ENCODE data around the gene RALB. TPM values are rescaled to one million over a fixed set of nuclear protein-coding genes. Genes with fewer than 3 reads are reported as not detected.

The RALB gene
- total RNA-seq, 2 donors from 2014 or later, result 37.1 to 45.8 TPM

- Histone ChIP-seq H3K9ac (ENCODE audit: extremely low read depth, low read length, poor library complexity, severe bottlenecking) (no peak overlapping the region), H3K4me3 (ENCODE audit: low read length) (no peak overlapping the region), H3K27ac (ENCODE audit: low read depth, low read length) (no peak overlapping the region), H3K27me3 (ENCODE audit: control insufficient read depth, insufficient read depth, low read length, poor library complexity, severe bottlenecking) (no peaks in the 10 kb centered on the region), H3K9me3 (ENCODE audit: control insufficient read depth, low read length) (no peaks in the 10 kb centered on the region), H3K4me1 (ENCODE audit: control insufficient read depth, insufficient read depth, low read length) (peaks cover 6% of the 10 kb centered on the region), H3K36me3 (ENCODE audit: control insufficient read depth, insufficient read depth, low read length) (no peaks in the 10 kb centered on the region)
- Mint-ChIP-seq H3K4me1 (peaks cover 16% of the 10 kb centered on the region), H3K27ac (no peak overlapping the region), H3K4me3 (peak overlapping the region; percentile 46), H3K36me3 (ENCODE audit: low read depth) (no peaks in the 10 kb centered on the region), H3K27me3 (ENCODE audit: insufficient read depth) (peaks cover 48% of the 10 kb centered on the region), H3K9me3 (no peaks in the 10 kb centered on the region)
- peak; percentile 93 for DNase-seq
- WGBS, 2 experiments (ENCODE audit: insufficient coverage in 1 of 2, insufficient read length in 1 of 2), result 31 to 33% methylated on average over 22 to 38 of the region's 38 CpGs
- TF ChIP-seq CTCF (conservative IDR thresholded peaks at IDR 0.05), result peak; percentile 93
Observed at GRCh38 chr2:120312860-120313694, 60.4 kb downstream of the RALB start.

- Histone ChIP-seq H3K36me3 (ENCODE audit: control insufficient read depth, insufficient read depth, low read length) (no peaks in the 10 kb centered on the region), H3K4me3 (ENCODE audit: low read length) (no peak overlapping the region), H3K9me3 (ENCODE audit: control insufficient read depth, low read length) (no peaks in the 10 kb centered on the region), H3K9ac (ENCODE audit: extremely low read depth, low read length, poor library complexity, severe bottlenecking) (no peak overlapping the region), H3K27ac (ENCODE audit: low read depth, low read length) (no peak overlapping the region), H3K27me3 (ENCODE audit: control insufficient read depth, insufficient read depth, low read length, poor library complexity, severe bottlenecking) (no peaks in the 10 kb centered on the region), H3K4me1 (ENCODE audit: control insufficient read depth, insufficient read depth, low read length) (peaks cover 6% of the 10 kb centered on the region)
- TF ChIP-seq CTCF (conservative IDR thresholded peaks at IDR 0.05), result no peak
- no peak overlapping the region for H3K27ac Mint-ChIP-seq
- DNase-seq, result no peak
- H3K9me3 Mint-ChIP-seq, result no peaks in the 10 kb centered on the region
- WGBS, 2 experiments (ENCODE audit: insufficient coverage in 1 of 2, insufficient read length in 1 of 2), result 91 to 92% methylated on average over 32 to 39 of the region's 39 CpGs
- no peak overlapping the region for H3K4me3 Mint-ChIP-seq
- H3K4me1 Mint-ChIP-seq, result peaks cover 16% of the 10 kb centered on the region
- no peaks in the 10 kb centered on the region for H3K36me3 Mint-ChIP-seq (ENCODE audit: low read depth)
- H3K27me3 Mint-ChIP-seq (ENCODE audit: insufficient read depth), result peaks cover 48% of the 10 kb centered on the region
Observed at GRCh38 chr2:120313695-120314615, 61.3 kb downstream of the RALB start.

GRCh38 chr2:120314690-120315366 lies 62.2 kb downstream of the RALB start:
- H3K9ac ChIP-seq (ENCODE audit: extremely low read depth, low read length, poor library complexity, severe bottlenecking), result no peak overlapping the region
- H3K9me3 ChIP-seq (ENCODE audit: control insufficient read depth, low read length), result no peaks in the 10 kb centered on the region
- H3K27ac Mint-ChIP-seq, result no peak overlapping the region
- WGBS, 2 experiments (ENCODE audit: insufficient coverage in 1 of 2, insufficient read length in 1 of 2), result 87 to 90% methylated on average over 17 to 19 of the region's 19 CpGs
- H3K4me1 Mint-ChIP-seq, result peaks cover 16% of the 10 kb centered on the region
- no peak for TF ChIP-seq CTCF (conservative IDR thresholded peaks at IDR 0.05)
- H3K27ac ChIP-seq (ENCODE audit: low read depth, low read length), result no peak overlapping the region
- H3K4me3 ChIP-seq (ENCODE audit: low read length), result no peak overlapping the region
- no peaks in the 10 kb centered on the region for H3K27me3 ChIP-seq (ENCODE audit: control insufficient read depth, insufficient read depth, low read length, poor library complexity, severe bottlenecking)
- H3K27me3 Mint-ChIP-seq (ENCODE audit: insufficient read depth), result peaks cover 49% of the 10 kb centered on the region
- no peak overlapping the region for H3K4me3 Mint-ChIP-seq
- peaks cover 6% of the 10 kb centered on the region for H3K4me1 ChIP-seq (ENCODE audit: control insufficient read depth, insufficient read depth, low read length)
- no peak for DNase-seq
- no peaks in the 10 kb centered on the region for H3K9me3 Mint-ChIP-seq
- no peaks in the 10 kb centered on the region for H3K36me3 Mint-ChIP-seq (ENCODE audit: low read depth)
- no peaks in the 10 kb centered on the region for H3K36me3 ChIP-seq (ENCODE audit: control insufficient read depth, insufficient read depth, low read length)
